ENCODE measurements around the gene PKN1. TPM values are rescaled to one million over a fixed set of nuclear protein-coding genes. Genes with fewer than 3 reads are reported as not detected.
A peak's percentile ranks its signal among the peaks of the same experiment; 100 is the strongest.

Gene PKN1
- total RNA-seq, 1 experiment from 2014 or later, result 205 TPM

DNA sequence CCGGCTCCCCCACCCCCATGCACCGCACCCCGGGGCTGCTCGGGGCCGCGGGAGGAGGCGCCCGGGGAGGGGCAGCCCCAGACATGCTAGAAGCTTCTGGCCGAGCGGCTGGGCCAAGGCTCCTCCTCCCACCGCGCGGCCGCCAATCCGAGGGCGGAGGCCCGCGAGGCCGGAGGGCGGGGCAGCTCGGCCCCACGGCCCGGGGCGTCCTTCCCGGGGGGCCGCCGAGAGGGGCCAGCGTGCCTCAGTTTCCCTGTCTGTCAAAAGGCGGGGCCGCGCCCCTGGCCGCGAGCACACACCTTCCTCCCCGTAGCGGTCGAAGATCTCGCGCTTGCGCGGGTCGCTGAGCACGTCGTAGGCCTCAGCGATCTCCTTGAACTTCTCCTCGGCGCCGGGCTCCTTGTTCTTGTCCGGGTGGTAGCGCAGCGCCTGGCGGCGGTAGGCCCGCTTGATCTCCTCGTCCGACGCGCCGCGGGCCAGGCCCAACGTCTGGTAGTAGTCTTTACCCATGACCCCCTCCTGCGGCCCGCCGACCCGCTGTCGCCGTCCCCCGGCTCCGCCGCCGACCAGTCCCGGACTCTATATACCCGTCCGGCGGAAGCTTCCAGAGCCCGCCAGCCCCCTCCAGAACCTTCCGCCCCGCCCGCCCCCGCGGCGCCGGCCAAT lies 84.9 kb downstream of the PKN1 start, which contains the start of gene DNAJB1:
TSS of gene DNAJB1 (minus strand) at position 558 of the 666 bp plus-strand sequence. CDS start at position 510, 48 bp downstream.
- Histone ChIP-seq H3K4me3 (ENCODE audit: low read depth in 2 of 2, low read length in 2 of 2) (peak within 1 kb of the TSS; percentile 86 to 97), H3K27ac (ENCODE audit: low read length) (peak within 1 kb of the TSS; percentile 93), H3K27me3 (ENCODE audit: control insufficient read depth, insufficient read depth, low read length) (no peaks in the 10 kb centered on the region), H3K36me3 (ENCODE audit: control insufficient read depth, insufficient read depth, low read length) (peaks cover 10% of the 10 kb centered on the region), H3K9me3 (ENCODE audit: control insufficient read depth, insufficient read depth, low read depth, low read length) (no peaks in the 10 kb centered on the region), H3K4me1 (ENCODE audit: control insufficient read depth, insufficient read depth, low read length) (peaks cover 46% of the 10 kb centered on the region)
- POLR2A ChIA-PET, result interaction anchor here (0.5 to 0.9 kb wide), 3 partner anchors 9 to 466 kb away, joined by 3 to 7 read pairs (median 3); no protein-coding TSS in a partner anchor
- intact Hi-C loops (cut with micrococcal nuclease; ENCODE audit: unreplicated experiment), result no loop called here
- CTCF ChIA-PET, result interaction anchor here (0.6 to 1.2 kb wide), 3 partner anchors 13 to 1369 kb away, joined by 3 to 8 read pairs (median 4); no protein-coding TSS in a partner anchor
- in situ Hi-C loops (cut with HindIII; ENCODE audit: low pct_unique_long_range_greater_than_20kb, low sequenced_read_pairs), result no loop called here
- peak; percentile 84 for ATAC-seq
- peak; percentile 92 for TF ChIP-seq POLR2AphosphoS5 (IDR thresholded peaks at IDR 0.05; ENCODE audit: low read depth, low read length)
- TF ChIP-seq, protein P1, sequence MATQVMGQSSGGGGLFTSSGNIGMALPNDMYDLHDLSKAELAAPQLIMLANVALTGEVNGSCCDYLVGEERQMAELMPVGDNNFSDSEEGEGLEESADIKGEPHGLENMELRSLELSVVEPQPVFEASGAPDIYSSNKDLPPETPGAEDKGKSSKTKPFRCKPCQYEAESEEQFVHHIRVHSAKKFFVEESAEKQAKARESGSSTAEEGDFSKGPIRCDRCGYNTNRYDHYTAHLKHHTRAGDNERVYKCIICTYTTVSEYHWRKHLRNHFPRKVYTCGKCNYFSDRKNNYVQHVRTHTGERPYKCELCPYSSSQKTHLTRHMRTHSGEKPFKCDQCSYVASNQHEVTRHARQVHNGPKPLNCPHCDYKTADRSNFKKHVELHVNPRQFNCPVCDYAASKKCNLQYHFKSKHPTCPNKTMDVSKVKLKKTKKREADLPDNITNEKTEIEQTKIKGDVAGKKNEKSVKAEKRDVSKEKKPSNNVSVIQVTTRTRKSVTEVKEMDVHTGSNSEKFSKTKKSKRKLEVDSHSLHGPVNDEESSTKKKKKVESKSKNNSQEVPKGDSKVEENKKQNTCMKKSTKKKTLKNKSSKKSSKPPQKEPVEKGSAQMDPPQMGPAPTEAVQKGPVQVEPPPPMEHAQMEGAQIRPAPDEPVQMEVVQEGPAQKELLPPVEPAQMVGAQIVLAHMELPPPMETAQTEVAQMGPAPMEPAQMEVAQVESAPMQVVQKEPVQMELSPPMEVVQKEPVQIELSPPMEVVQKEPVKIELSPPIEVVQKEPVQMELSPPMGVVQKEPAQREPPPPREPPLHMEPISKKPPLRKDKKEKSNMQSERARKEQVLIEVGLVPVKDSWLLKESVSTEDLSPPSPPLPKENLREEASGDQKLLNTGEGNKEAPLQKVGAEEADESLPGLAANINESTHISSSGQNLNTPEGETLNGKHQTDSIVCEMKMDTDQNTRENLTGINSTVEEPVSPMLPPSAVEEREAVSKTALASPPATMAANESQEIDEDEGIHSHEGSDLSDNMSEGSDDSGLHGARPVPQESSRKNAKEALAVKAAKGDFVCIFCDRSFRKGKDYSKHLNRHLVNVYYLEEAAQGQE (IDR thresholded peaks at IDR 0.05; ENCODE audit: insufficient read depth in 1 of 2, low read depth in 2 of 2, low read length in 1 of 2), result no peak
- TF ChIP-seq SIN3A (IDR thresholded peaks at IDR 0.05; ENCODE audit: borderline replicate concordance, insufficient read depth, low read depth, low read length), result peak; percentile 91; the same call in 1 of the 2 replicates
- TF ChIP-seq TCF7L2 (IDR thresholded peaks at IDR 0.05; ENCODE audit: low read depth, low read length), result peak; percentile 51
- no peak for DNase-seq (ENCODE audit: low read depth, low spot score)
- no TSS peak for BruUV-seq (replicated peaks)

GRCh38 chr19:14519245-14519859 lies 86.2 kb downstream of the PKN1 start:
- BruUV-seq (replicated peaks), result no TSS peak
- ATAC-seq (no peak), DNase-seq (ENCODE audit: low read depth, low spot score) (no peak)
- CTCF ChIA-PET, result no interaction called here
- H3K36me3 ChIP-seq (ENCODE audit: control insufficient read depth, insufficient read depth, low read length), result peaks cover 10% of the 10 kb centered on the region
- H3K27ac ChIP-seq (ENCODE audit: low read length), result peak overlapping the region; percentile 93
- TF ChIP-seq POLR2AphosphoS5 (IDR thresholded peaks at IDR 0.05; ENCODE audit: low read depth, low read length) (no peak), TCF7L2 (IDR thresholded peaks at IDR 0.05; ENCODE audit: low read depth, low read length) (no peak), SIN3A (IDR thresholded peaks at IDR 0.05; ENCODE audit: borderline replicate concordance, insufficient read depth, low read depth, low read length) (no peak)
- TF ChIP-seq, protein P1 (IDR thresholded peaks at IDR 0.05; ENCODE audit: insufficient read depth in 1 of 2, low read depth in 2 of 2, low read length in 1 of 2), result no peak
- TF ChIP-seq, protein P2, sequence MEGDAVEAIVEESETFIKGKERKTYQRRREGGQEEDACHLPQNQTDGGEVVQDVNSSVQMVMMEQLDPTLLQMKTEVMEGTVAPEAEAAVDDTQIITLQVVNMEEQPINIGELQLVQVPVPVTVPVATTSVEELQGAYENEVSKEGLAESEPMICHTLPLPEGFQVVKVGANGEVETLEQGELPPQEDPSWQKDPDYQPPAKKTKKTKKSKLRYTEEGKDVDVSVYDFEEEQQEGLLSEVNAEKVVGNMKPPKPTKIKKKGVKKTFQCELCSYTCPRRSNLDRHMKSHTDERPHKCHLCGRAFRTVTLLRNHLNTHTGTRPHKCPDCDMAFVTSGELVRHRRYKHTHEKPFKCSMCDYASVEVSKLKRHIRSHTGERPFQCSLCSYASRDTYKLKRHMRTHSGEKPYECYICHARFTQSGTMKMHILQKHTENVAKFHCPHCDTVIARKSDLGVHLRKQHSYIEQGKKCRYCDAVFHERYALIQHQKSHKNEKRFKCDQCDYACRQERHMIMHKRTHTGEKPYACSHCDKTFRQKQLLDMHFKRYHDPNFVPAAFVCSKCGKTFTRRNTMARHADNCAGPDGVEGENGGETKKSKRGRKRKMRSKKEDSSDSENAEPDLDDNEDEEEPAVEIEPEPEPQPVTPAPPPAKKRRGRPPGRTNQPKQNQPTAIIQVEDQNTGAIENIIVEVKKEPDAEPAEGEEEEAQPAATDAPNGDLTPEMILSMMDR (IDR thresholded peaks at IDR 0.05), result no peak
- H3K9me3 ChIP-seq (ENCODE audit: control insufficient read depth, insufficient read depth, low read depth, low read length), result no peaks in the 10 kb centered on the region
- POLR2A ChIA-PET, result interaction anchor here (0.6 kb wide), 2 partner anchors 14 to 104 kb away, joined by 3 to 5 read pairs; no protein-coding TSS in a partner anchor
- intact Hi-C loops (cut with micrococcal nuclease; ENCODE audit: unreplicated experiment), result no loop called here
- no peak overlapping the region for H3K4me3 ChIP-seq (ENCODE audit: low read depth in 2 of 2, low read length in 2 of 2)
- peaks cover 38% of the 10 kb centered on the region for H3K4me1 ChIP-seq (ENCODE audit: control insufficient read depth, insufficient read depth, low read length)
- no peaks in the 10 kb centered on the region for H3K27me3 ChIP-seq (ENCODE audit: control insufficient read depth, insufficient read depth, low read length)
- in situ Hi-C loops (cut with HindIII; ENCODE audit: low pct_unique_long_range_greater_than_20kb, low sequenced_read_pairs), result no loop called here
